NCI-H2081 treated with DMSO at 0.1 percent for 48 hours (cell line): ENCODE data around the gene KCNV2.

Experiments used
- DNase-seq: peaks from one replicate; lab custom pipeline; 2025; lab: John Stamatoyannopoulos, UW

The KCNV2 gene

GRCh38 chr9:2758898-2759510, 41.7 kb downstream of the KCNV2 start:
- no peak for DNase-seq

- no peak for DNase-seq
Measured at GRCh38 chr9:2761424-2761823, 44.1 kb downstream of the KCNV2 start.

DNA sequence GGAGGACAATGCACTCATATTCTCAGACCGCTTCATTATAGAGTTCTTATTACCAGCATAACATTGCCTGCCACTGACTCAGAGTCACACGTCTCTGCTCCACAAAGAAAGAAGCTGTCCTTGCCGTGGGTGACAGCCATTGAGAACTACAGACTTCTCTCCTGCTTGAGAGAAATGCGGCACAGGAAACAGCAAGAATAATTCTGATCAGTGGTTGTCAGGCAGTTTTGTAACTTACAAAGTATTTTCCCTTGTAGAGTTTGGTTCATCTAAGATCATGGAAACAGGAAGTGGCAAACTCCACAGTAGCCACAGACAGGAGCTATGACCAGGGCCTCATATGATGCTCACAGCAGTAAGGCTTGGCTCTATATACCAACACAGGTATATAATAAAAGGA, 47.0 kb downstream of the KCNV2 start:
- no peak for DNase-seq

DNA sequence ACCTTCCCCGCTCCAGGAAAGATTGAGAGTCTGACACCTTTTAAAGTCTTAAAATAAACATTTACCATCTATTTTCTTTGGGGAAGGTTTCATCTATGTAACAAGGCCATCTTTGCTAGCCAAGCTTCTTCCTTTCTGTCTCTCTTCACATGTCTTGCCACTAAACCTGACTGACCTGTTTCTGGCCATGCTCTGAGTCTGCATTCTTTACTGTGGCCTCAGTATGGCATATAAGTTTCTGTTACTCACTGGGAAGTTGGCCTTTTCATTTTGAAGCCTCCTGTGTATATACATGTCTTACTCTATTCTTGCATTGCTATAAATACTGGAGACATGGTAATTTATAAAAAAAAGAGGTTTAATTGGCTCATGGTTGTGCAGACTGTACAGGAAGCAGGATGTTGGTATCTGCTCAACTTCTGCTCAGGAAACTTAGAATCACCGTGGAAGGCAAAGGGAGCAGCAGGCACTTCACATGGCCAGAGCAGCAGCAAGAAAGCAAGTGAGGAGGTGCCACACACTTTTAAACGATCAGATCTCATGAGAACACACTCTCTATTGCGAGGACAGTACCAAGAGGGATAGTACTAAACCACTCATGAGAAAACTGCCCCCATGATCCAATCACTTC, 48.1 kb downstream of the KCNV2 start:
- no peak for DNase-seq

GRCh38 chr9:2767800-2768677, 50.7 kb downstream of the KCNV2 start:
- DNase-seq, result no peak

DNA sequence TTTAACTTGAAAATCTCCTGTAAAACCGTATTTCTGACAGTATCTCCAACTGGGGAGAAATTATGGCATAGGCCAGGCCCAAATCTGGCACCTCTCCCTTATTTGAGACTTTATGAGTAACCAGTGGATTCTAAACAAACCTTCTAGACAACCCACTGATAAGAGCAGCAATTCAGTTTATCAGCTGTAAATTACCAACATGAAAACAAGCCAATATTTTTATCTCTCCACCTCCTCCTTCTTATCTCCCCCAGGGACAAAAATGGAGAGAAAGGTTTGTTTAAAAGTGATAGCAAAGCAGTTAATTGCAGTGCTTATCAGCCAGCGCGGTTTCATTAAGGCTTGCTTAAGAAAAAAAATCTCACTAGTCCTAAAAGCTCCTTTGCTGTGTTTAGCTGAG, 53.8 kb downstream of the KCNV2 start:
- DNase-seq, result no peak

GRCh38 chr9:2771661-2772060, 54.4 kb downstream of the KCNV2 start:
- no peak for DNase-seq

DNA sequence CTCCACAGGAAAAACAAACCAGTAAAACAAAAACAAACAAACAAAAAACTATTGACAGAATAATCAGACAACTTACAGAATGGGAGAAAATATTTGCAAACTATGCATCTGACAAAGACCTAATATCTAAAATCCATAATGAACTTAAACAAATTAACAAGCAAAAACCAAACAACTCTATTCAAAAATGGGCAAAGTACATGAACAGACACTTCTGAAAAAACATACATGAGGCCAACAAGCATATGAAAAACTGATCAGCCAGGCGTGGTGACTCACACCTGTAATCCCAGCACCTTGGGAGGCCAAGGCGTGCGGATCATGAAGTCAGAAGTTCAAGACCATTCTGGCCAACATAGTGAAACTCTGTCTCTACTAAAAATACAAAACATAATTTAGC, 60.1 kb downstream of the KCNV2 start:
- no peak for DNase-seq

DNA sequence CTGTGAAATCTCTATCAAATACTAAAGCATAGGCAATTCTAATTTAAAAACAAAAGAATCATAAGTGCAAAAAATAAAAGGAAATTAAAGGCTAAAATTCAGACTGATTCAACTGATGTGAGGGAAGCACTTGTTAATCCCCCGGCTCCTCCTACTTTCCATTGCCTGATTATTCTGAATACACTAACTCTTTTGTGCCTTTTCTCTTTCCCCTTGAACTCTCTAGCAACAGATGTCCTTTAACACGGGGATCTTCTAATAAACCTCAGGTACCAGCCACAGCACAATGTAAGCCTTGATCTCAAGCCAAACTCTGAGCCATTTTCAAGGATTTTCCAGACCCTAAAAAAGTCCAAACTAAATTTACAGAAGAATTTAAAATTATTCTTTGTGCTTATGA, 61.5 kb downstream of the KCNV2 start:
- DNase-seq, result no peak
